ENCODE results near the gene MAML3.

The MAML3 gene

GRCh38 chr4:139763205-139763604, 390.8 kb downstream of the MAML3 start:
- Histone ChIP-seq H3K4me1 (peaks cover 50% of the 10 kb centered on the region), H3K9me3 (no peaks in the 10 kb centered on the region), H3K27me3 (no peaks in the 10 kb centered on the region), H3K4me3 (ENCODE audit: low read depth, low read length) (no peak overlapping the region; the same call in 1 of the 2 replicates), H3K36me3 (no peaks in the 10 kb centered on the region)
- TF ChIP-seq CTCF (IDR thresholded peaks at IDR 0.05; ENCODE audit: low read depth, low read length), result no peak
- peak; percentile 77 for DNase-seq

- no peaks in the 10 kb centered on the region for H3K27me3 ChIP-seq
- no peak for DNase-seq
- no peak overlapping the region for H3K4me3 ChIP-seq (ENCODE audit: low read depth, low read length)
- H3K9me3 ChIP-seq, result no peaks in the 10 kb centered on the region
- peaks cover 55% of the 10 kb centered on the region for H3K4me1 ChIP-seq
- H3K36me3 ChIP-seq, result no peaks in the 10 kb centered on the region
- TF ChIP-seq CTCF (IDR thresholded peaks at IDR 0.05; ENCODE audit: low read depth, low read length), result no peak
Measured at GRCh38 chr4:139762720-139763119, 391.3 kb downstream of the MAML3 start.

GRCh38 chr4:139761461-139761860, 392.5 kb downstream of the MAML3 start:
- TF ChIP-seq CTCF (IDR thresholded peaks at IDR 0.05; ENCODE audit: low read depth, low read length), result peak; percentile 92
- H3K4me3 ChIP-seq (ENCODE audit: low read depth, low read length), result no peak overlapping the region
- H3K36me3 ChIP-seq, result no peaks in the 10 kb centered on the region
- peaks cover 57% of the 10 kb centered on the region for H3K4me1 ChIP-seq
- peak; percentile 83 for DNase-seq
- H3K9me3 ChIP-seq, result no peaks in the 10 kb centered on the region
- H3K27me3 ChIP-seq, result no peaks in the 10 kb centered on the region

- H3K9me3 ChIP-seq, result no peaks in the 10 kb centered on the region
- no peak overlapping the region for H3K4me3 ChIP-seq (ENCODE audit: low read depth, low read length)
- H3K27me3 ChIP-seq, result no peaks in the 10 kb centered on the region
- TF ChIP-seq CTCF (IDR thresholded peaks at IDR 0.05; ENCODE audit: low read depth, low read length), result no peak
- no peaks in the 10 kb centered on the region for H3K36me3 ChIP-seq
- H3K4me1 ChIP-seq, result peaks cover 57% of the 10 kb centered on the region
- no peak for DNase-seq
Measured at GRCh38 chr4:139760567-139760966, 393.4 kb downstream of the MAML3 start.

GRCh38 chr4:139759097-139759496, 394.9 kb downstream of the MAML3 start:
- Histone ChIP-seq H3K4me1 (peaks cover 47% of the 10 kb centered on the region), H3K4me3 (ENCODE audit: low read depth, low read length) (no peak overlapping the region), H3K36me3 (no peaks in the 10 kb centered on the region), H3K27me3 (no peaks in the 10 kb centered on the region), H3K9me3 (no peaks in the 10 kb centered on the region)
- DNase-seq, result no peak
- no peak for TF ChIP-seq CTCF (IDR thresholded peaks at IDR 0.05; ENCODE audit: low read depth, low read length)

GRCh38 chr4:139756391-139757180, 397.4 kb downstream of the MAML3 start:
- no peak for TF ChIP-seq CTCF (IDR thresholded peaks at IDR 0.05; ENCODE audit: low read depth, low read length)

More at GRCh38 chr4:139756391-139757180, 397.4 kb downstream of the MAML3 start:
- DNase-seq, result no peak
- Histone ChIP-seq H3K27me3 (no peaks in the 10 kb centered on the region), H3K4me3 (ENCODE audit: low read depth, low read length) (no peak overlapping the region), H3K4me1 (peaks cover 28% of the 10 kb centered on the region), H3K9me3 (no peaks in the 10 kb centered on the region), H3K36me3 (no peaks in the 10 kb centered on the region)

Measured in BE2C (cell line).